ENCODE data around the gene HBEGF.

GRCh38 chr5:140309706-140310249, 36.6 kb downstream of the HBEGF start:
- TF ChIP-seq CTCF (IDR thresholded peaks at IDR 0.05): no peak
- no peak for TF ChIP-seq POLR2A (IDR thresholded peaks at IDR 0.05)

All from thyroid gland (tissue), 4 donors.